Erythroblast (primary cell): Measurements from ENCODE around the gene PLEKHA5.

ENCODE experiments used
- GATA1 ChIP-seq: IDR thresholded peaks from 2 replicates; pipeline ENCODE4 v1.6.1; 2011; ENCODE audit warnings: low read depth, mild to moderate bottlenecking, control low read depth, low read length, moderate library complexity
- POLR2A ChIP-seq: IDR thresholded peaks from 2 replicates; pipeline ENCODE4 v1.6.1; 2011; ENCODE audit warnings: mild to moderate bottlenecking, low read length

- TF ChIP-seq POLR2A (no peak), GATA1 (no peak)
Observed at GRCh38 chr12:19311165-19311564, 181.6 kb downstream of the PLEKHA5 start.
